ENCODE measurements around the gene MRPL38.

The MRPL38 gene

DNA sequence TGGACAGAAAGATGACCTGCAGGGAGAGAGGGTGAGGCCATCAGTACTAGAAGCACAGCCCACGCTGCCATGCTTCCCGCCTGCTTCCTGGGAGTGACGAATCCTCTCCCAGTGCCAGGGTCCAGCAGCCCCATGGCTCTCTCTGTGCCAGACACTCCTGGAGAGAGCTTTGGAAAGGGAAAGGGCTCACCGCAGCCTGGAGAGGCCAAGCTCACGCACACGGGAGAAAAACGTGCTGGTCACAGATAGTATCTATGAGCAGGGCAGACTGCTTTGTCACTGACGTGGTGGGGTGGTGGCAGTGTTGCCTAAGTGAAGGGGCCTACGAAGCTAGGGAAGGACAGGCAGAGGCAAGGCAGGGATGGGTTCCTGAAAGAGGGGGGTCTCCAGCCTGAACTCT, 55.0 kb downstream of the MRPL38 start:
- Mint-ChIP-seq H3K4me3 (no peak overlapping the region), H3K27me3 (no peaks in the 10 kb centered on the region), H3K36me3 (ENCODE audit: low read depth) (peaks cover 5% of the 10 kb centered on the region), H3K9me3 (no peaks in the 10 kb centered on the region), H3K4me1 (peaks cover 31% of the 10 kb centered on the region), H3K27ac (no peak overlapping the region)
- DNase-seq = no peak
- ATAC-seq = no peak

DNA sequence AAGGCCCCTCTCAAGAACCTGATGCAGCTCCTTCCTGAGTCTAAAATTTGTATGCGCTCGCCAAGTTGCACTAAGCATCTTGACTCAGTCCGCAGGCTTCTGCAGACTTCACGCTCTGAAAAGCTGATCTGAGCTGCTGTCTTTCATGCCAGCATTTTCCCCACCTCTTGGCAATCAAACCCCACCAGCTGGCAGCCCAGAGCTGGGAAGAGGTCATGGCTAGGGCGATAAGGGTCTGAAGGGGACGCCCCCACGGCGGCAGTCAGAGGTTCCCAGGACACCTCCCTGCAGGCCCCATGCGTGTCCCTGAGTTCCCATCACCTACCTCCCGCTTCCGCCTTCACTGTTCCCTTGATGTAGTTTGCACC, 55.4 kb downstream of the MRPL38 start:
- no peak overlapping the region for H3K4me3 Mint-ChIP-seq
- H3K9me3 Mint-ChIP-seq = no peaks in the 10 kb centered on the region
- H3K27me3 Mint-ChIP-seq = no peaks in the 10 kb centered on the region
- ATAC-seq (no peak), DNase-seq (no peak)
- H3K4me1 Mint-ChIP-seq = peaks cover 26% of the 10 kb centered on the region
- H3K27ac Mint-ChIP-seq = no peak overlapping the region
- H3K36me3 Mint-ChIP-seq (ENCODE audit: low read depth) = peaks cover 5% of the 10 kb centered on the region

Measured in activated naive CD8-positive, alpha-beta T cell treated with anti-CD3 and anti-CD28 coated beads, Interleukin-2, amount 50 U/mL, for 24 hours (primary cell).